ENCODE data around the gene NPEPPS. TPM values are rescaled to one million over a fixed set of nuclear protein-coding genes. Genes with fewer than 3 reads are reported as not detected.
A peak's percentile ranks its signal among the peaks of the same experiment; 100 is the strongest.

Gene NPEPPS
- total and polyA plus RNA-seq, 2 donors, result 41.2 to 48.0 TPM

DNA sequence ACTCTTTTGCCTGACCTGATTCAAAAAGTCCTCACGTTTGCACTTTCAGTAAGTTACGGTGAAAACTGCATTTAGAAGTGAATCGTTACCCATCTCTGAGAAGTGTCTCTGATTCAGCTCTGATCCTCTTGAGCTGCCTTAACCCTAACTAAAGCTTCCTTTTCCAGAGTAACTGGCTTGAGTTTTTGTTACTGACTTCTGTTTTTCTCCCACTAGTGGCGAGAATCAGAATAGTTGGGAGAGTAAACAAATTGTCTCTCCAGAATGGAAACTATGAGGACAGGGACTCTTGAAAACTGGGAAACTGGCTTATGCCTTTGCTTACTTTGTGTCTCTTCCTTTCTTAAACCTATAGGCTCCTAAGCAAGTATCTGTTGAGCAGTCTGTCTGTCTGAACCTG lies 87.5 kb downstream of the NPEPPS start:
- 73% methylated on average over 4 of the region's 4 CpGs for WGBS
- Histone ChIP-seq H3K36me3 (ENCODE audit: control insufficient read depth in 2 of 2, insufficient read depth in 2 of 2, low read length in 1 of 2) (peaks cover 34 to 61% of the 10 kb centered on the region in 2 donors), H3K4me3 (ENCODE audit: low read length in 2 of 2) (no peak overlapping the region), H3K4me1 (ENCODE audit: control insufficient read depth in 2 of 2, insufficient read depth in 2 of 2, low read length in 2 of 2) (no peaks in the 10 kb centered on the region), H3K27ac (ENCODE audit: low read depth in 1 of 2, low read length in 1 of 2) (no peak overlapping the region), H3K27me3 (ENCODE audit: control insufficient read depth in 2 of 2, insufficient read depth in 1 of 2, low read length in 1 of 2) (no peaks in the 10 kb centered on the region), H3K9me3 (ENCODE audit: control insufficient read depth in 2 of 2, insufficient read depth in 1 of 2, low read length in 1 of 2) (no peaks in the 10 kb centered on the region)
- no peak for DNase-seq (ENCODE audit: low read depth in 6 of 9, low spot score in 9 of 9)

DNA sequence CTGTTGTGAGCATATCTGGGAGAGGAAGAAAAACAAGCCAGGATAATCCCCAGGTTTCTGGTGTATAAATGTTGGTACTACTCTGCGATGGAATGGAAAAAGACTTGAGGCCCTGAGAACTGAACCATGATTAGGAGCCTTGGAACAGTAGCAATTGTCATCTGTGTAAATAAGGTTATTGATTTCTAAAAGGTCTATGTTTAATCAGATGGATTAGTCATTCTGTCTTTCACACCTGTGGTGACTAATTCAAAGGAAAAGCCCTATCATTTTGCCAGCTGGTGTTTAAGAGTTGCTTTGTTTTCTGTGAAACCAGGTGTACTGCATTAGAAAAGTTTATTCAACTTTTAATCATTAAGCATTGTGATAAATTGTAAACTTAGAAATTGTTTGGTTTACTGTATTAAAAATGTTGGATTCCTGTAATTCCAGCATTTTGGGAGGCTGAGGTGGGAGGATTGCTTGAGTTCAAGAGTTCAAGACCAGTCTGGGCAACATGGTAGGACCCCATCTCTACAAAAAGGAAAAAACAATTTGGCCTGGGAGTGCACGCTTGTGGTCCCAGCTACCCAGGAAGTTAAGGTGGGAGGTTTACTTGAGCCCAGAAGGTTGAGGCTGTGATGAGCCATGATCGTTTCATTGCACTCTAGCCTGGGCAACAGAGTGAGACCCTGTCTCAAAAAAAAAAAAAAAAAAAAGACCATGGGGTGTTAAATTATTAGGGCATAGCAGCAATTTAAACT lies 89.8 kb downstream of the NPEPPS start:
- Histone ChIP-seq H3K36me3 (ENCODE audit: control insufficient read depth in 2 of 2, insufficient read depth in 2 of 2, low read length in 1 of 2) (peaks cover 39 to 61% of the 10 kb centered on the region in 2 donors), H3K27ac (ENCODE audit: low read depth in 1 of 2, low read length in 1 of 2) (no peak overlapping the region), H3K4me3 (ENCODE audit: low read length in 2 of 2) (no peak overlapping the region), H3K27me3 (ENCODE audit: control insufficient read depth in 2 of 2, insufficient read depth in 1 of 2, low read length in 1 of 2) (no peaks in the 10 kb centered on the region), H3K9me3 (ENCODE audit: control insufficient read depth in 2 of 2, insufficient read depth in 1 of 2, low read length in 1 of 2) (no peaks in the 10 kb centered on the region), H3K4me1 (ENCODE audit: control insufficient read depth in 2 of 2, insufficient read depth in 2 of 2, low read length in 2 of 2) (no peaks in the 10 kb centered on the region)
- 94% methylated on average over 3 of the region's 3 CpGs for WGBS
- no peak for DNase-seq (ENCODE audit: low read depth in 6 of 9, low spot score in 9 of 9)

DNA sequence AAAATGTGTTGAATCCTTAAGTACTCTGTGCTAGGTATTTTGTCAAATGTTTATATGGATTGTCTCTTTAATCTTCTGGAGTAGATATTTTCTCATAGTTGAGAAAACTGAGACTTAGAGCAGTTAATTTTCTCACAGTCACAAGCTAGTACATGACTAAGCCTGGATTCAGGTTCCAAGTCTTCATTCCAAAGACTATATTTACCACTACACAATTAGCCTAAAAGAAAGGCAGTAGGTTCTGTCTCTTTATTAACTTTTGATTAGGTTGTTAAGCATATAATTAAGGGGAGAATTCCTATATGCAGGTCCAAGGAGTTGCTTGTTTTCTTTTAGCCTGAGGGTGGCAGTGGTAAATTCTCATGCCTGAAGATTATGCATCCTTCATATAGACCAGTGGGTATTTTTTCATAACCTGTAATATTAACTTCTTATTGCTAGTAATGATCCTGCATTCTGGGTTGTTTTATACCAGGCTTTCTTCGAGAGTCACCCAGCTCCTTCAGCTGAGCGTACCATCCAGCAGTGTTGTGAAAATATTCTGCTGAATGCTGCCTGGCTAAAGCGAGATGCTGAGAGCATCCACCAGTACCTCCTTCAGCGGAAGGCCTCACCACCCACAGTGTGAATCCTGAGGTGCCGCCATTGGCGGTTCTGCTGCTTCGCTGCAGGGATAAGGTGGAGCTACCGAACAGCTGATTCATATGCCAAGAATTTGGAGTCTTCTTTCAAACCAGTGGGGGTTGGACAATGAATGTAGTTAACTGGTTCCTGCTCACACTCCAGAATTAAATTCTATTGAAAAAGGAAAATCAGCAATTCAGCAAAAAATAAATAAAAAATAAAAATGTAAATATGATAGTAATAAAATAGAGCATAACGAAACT lies 90.6 kb downstream of the NPEPPS start:
- Histone ChIP-seq H3K27ac (ENCODE audit: low read depth in 1 of 2, low read length in 1 of 2) (peak overlapping the region in 1 of 2 donors; percentile 60), H3K27me3 (ENCODE audit: control insufficient read depth in 2 of 2, insufficient read depth in 1 of 2, low read length in 1 of 2) (no peaks in the 10 kb centered on the region), H3K9me3 (ENCODE audit: control insufficient read depth in 2 of 2, insufficient read depth in 1 of 2, low read length in 1 of 2) (no peaks in the 10 kb centered on the region), H3K4me3 (ENCODE audit: low read length in 2 of 2) (no peak overlapping the region), H3K4me1 (ENCODE audit: control insufficient read depth in 2 of 2, insufficient read depth in 2 of 2, low read length in 2 of 2) (no peaks in the 10 kb centered on the region), H3K36me3 (ENCODE audit: control insufficient read depth in 2 of 2, insufficient read depth in 2 of 2, low read length in 1 of 2) (peaks cover 35 to 61% of the 10 kb centered on the region in 2 donors)
- no peak for DNase-seq (ENCODE audit: low read depth in 6 of 9, low spot score in 9 of 9)
- 94% methylated on average over 9 of the region's 9 CpGs for WGBS

DNA sequence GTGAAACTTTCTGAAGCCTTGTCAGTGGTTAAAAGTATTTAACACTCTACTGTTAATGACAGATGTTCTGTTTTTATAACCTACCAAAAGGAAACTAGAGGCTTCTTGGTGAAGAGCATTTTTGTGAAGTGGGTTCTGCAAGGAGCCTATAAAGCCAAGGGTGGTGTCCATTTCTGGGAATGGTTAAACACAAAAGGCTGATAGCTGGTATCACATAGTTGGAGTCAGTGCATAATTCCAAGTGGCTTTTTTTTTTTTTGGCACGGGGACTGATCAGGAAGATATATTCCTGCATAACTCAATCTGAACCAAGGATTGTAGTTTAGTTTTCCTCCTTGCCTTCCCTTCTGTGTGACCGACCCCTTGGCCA lies 91.3 kb downstream of the NPEPPS start:
- H3K27ac ChIP-seq (ENCODE audit: low read depth in 1 of 2, low read length in 1 of 2), result no peak overlapping the region

DNA sequence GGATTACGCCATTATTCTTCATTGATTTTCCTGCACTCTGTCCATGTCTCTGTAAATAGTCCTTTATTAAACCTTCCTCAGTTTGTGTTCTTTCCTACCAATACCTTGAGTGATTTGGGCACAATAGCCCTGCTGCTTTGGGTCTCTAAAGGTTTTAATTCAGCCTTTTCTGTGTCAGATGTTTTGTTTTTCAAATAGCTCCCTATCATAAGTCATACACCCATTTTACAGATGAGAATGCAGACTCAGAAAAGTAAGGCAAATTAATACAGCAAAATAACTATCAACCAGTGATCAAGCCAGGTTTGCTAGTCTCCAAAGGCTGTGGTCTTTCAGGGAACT lies 93.8 kb downstream of the NPEPPS start:
- WGBS, result 38% methylated on average over 1 of the region's 1 CpG
- Histone ChIP-seq H3K4me1 (ENCODE audit: control insufficient read depth in 2 of 2, insufficient read depth in 2 of 2, low read length in 2 of 2) (no peaks in the 10 kb centered on the region), H3K4me3 (ENCODE audit: low read length in 2 of 2) (no peak overlapping the region), H3K36me3 (ENCODE audit: control insufficient read depth in 2 of 2, insufficient read depth in 2 of 2, low read length in 1 of 2) (peaks cover 22 to 42% of the 10 kb centered on the region in 2 donors), H3K27ac (ENCODE audit: low read depth in 1 of 2, low read length in 1 of 2) (no peak overlapping the region), H3K9me3 (ENCODE audit: control insufficient read depth in 2 of 2, insufficient read depth in 1 of 2, low read length in 1 of 2) (no peaks in the 10 kb centered on the region), H3K27me3 (ENCODE audit: control insufficient read depth in 2 of 2, insufficient read depth in 1 of 2, low read length in 1 of 2) (no peaks in the 10 kb centered on the region)
- no peak for DNase-seq (ENCODE audit: low read depth in 6 of 9, low spot score in 9 of 9)

More for the DNA sequence above, 91.3 kb downstream of the NPEPPS start:
- Histone ChIP-seq H3K9me3 (ENCODE audit: control insufficient read depth in 2 of 2, insufficient read depth in 1 of 2, low read length in 1 of 2) (no peaks in the 10 kb centered on the region), H3K4me3 (ENCODE audit: low read length in 2 of 2) (no peak overlapping the region), H3K4me1 (ENCODE audit: control insufficient read depth in 2 of 2, insufficient read depth in 2 of 2, low read length in 2 of 2) (no peaks in the 10 kb centered on the region), H3K36me3 (ENCODE audit: control insufficient read depth in 2 of 2, insufficient read depth in 2 of 2, low read length in 1 of 2) (peaks cover 35 to 59% of the 10 kb centered on the region in 2 donors), H3K27me3 (ENCODE audit: control insufficient read depth in 2 of 2, insufficient read depth in 1 of 2, low read length in 1 of 2) (no peaks in the 10 kb centered on the region)
- no peak for DNase-seq (ENCODE audit: low read depth in 6 of 9, low spot score in 9 of 9)
- 91% methylated on average over 2 of the region's 2 CpGs for WGBS

DNA sequence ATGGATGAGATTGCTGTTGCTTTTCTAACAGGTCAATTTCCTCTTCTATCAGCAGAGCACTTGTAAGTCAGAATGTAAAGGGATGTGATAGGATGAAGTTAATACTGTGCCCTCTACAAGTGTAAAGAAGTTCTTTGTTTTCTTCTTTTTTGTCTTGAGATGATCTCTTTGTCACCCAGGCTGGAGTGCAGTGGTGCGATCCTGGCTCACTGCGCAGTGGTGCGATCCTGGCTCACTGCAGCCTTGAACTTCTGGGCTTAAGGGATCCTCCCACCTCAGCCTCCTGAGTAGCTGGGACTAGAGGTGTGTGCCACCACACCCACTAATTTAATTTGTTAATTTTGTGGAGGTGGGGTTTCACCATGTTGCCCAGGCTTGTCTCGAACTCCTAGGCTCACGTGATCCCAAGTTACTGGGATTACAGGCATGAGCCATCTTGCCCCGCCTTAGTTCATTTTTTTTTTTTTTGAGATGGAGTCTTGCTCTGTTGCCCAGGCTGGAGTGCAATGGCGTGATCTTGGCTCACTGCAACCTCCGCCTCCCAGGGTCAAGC lies 97.2 kb downstream of the NPEPPS start:
- no peaks in the 10 kb centered on the region for H3K4me1 ChIP-seq (ENCODE audit: control insufficient read depth in 2 of 2, insufficient read depth in 2 of 2, low read length in 2 of 2)
- no peak overlapping the region for H3K27ac ChIP-seq (ENCODE audit: low read depth in 1 of 2, low read length in 1 of 2)
- H3K9me3 ChIP-seq (ENCODE audit: control insufficient read depth in 2 of 2, insufficient read depth in 1 of 2, low read length in 1 of 2), result no peaks in the 10 kb centered on the region
- H3K4me3 ChIP-seq (ENCODE audit: low read length in 2 of 2), result no peak overlapping the region
- no peaks in the 10 kb centered on the region for H3K27me3 ChIP-seq (ENCODE audit: control insufficient read depth in 2 of 2, insufficient read depth in 1 of 2, low read length in 1 of 2)
- H3K36me3 ChIP-seq (ENCODE audit: control insufficient read depth in 2 of 2, insufficient read depth in 2 of 2, low read length in 1 of 2), result peaks cover 9 to 13% of the 10 kb centered on the region in 2 donors
- 96% methylated on average over 8 of the region's 8 CpGs for WGBS
- no peak for DNase-seq (ENCODE audit: low read depth in 6 of 9, low spot score in 9 of 9)

DNA sequence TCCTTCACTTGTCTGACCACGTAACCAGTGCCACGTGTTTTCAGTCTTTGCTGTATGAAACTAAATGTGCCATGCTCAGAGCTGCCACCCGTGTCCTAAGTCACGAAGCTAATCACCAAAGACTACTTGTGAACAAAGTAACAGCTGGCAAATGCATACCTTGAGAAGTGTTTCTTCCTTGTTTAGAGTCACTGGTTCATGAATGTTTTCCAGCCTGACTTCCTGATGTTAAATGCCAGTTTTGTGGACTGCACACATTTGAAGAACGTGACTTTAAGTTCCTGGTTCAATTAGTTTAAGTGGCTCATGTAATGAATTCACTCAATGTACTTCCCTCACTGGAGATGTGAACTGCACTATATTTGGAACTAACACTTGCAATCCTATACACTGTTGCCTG lies 98.9 kb downstream of the NPEPPS start:
- no peak for DNase-seq (ENCODE audit: low read depth in 6 of 9, low spot score in 9 of 9)
- Histone ChIP-seq H3K4me3 (ENCODE audit: low read length in 2 of 2) (no peak overlapping the region), H3K9me3 (ENCODE audit: control insufficient read depth in 2 of 2, insufficient read depth in 1 of 2, low read length in 1 of 2) (no peaks in the 10 kb centered on the region), H3K36me3 (ENCODE audit: control insufficient read depth in 2 of 2, insufficient read depth in 2 of 2, low read length in 1 of 2) (peaks cover 0 to 8% of the 10 kb centered on the region in 2 donors), H3K27ac (ENCODE audit: low read depth in 1 of 2, low read length in 1 of 2) (no peak overlapping the region), H3K27me3 (ENCODE audit: control insufficient read depth in 2 of 2, insufficient read depth in 1 of 2, low read length in 1 of 2) (no peaks in the 10 kb centered on the region), H3K4me1 (ENCODE audit: control insufficient read depth in 2 of 2, insufficient read depth in 2 of 2, low read length in 2 of 2) (no peaks in the 10 kb centered on the region)
- 96% methylated on average over 5 of the region's 5 CpGs for WGBS

DNA sequence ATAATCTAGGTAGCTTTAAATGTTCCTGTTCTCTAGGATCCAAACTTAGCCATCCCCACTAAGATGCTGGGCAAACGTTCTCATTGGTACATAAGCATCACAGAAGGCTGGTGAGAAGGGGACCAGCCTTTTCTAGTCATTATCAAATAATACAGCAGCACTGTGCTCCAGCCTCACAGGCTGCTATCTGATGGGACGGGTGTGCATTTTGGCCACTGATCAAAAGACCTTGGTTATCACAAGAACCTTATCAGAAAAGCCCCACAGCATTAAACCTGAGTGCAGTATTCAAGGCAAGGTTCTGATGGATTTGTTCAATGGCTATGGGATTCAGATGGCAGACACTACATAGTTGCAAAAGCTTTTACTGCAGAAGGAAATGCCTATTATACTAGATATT lies 99.7 kb downstream of the NPEPPS start:
- no peak overlapping the region for H3K27ac ChIP-seq (ENCODE audit: low read depth in 1 of 2, low read length in 1 of 2)
- H3K36me3 ChIP-seq (ENCODE audit: control insufficient read depth in 2 of 2, insufficient read depth in 2 of 2, low read length in 1 of 2), result peaks cover 0 to under 1% of the 10 kb centered on the region in 2 donors
- 97% methylated on average over 2 of the region's 2 CpGs for WGBS
- H3K9me3 ChIP-seq (ENCODE audit: control insufficient read depth in 2 of 2, insufficient read depth in 1 of 2, low read length in 1 of 2), result no peaks in the 10 kb centered on the region
- H3K27me3 ChIP-seq (ENCODE audit: control insufficient read depth in 2 of 2, insufficient read depth in 1 of 2, low read length in 1 of 2), result no peaks in the 10 kb centered on the region
- no peak for DNase-seq (ENCODE audit: low read depth in 6 of 9, low spot score in 9 of 9)
- no peak overlapping the region for H3K4me3 ChIP-seq (ENCODE audit: low read length in 2 of 2)
- no peaks in the 10 kb centered on the region for H3K4me1 ChIP-seq (ENCODE audit: control insufficient read depth in 2 of 2, insufficient read depth in 2 of 2, low read length in 2 of 2)

DNA sequence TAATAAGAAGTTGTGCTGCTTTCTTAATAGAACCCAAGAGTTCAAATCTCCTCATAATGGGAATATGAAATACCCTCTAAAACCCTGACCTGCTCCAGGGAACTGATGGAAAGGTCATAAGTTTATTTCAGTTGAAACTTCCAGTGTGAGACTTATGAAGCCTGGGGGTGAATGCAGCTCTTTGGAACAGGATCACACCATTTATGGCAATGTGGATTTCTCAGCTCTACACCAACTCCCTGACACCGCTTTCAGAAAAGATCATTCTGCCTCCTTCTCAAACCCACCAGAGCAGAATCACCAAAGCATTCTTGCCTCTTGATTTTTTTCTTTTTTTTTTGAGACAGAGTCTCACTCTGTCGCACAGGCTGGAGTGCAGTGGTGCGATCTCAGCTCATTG lies 102.1 kb downstream of the NPEPPS start:
- 98% methylated on average over 3 of the region's 3 CpGs for WGBS
- Histone ChIP-seq H3K36me3 (ENCODE audit: control insufficient read depth in 2 of 2, insufficient read depth in 2 of 2, low read length in 1 of 2) (no peaks in the 10 kb centered on the region), H3K27ac (ENCODE audit: low read depth in 1 of 2, low read length in 1 of 2) (peak overlapping the region in 1 of 2 donors; percentile 3)

More for the DNA sequence above, 102.1 kb downstream of the NPEPPS start:
- no peak for DNase-seq (ENCODE audit: low read depth in 6 of 9, low spot score in 9 of 9)
- no peaks in the 10 kb centered on the region for H3K9me3 ChIP-seq (ENCODE audit: control insufficient read depth in 2 of 2, insufficient read depth in 1 of 2, low read length in 1 of 2)
- no peak overlapping the region for H3K4me3 ChIP-seq (ENCODE audit: low read length in 2 of 2)
- no peaks in the 10 kb centered on the region for H3K4me1 ChIP-seq (ENCODE audit: control insufficient read depth in 2 of 2, insufficient read depth in 2 of 2, low read length in 2 of 2)
- H3K27me3 ChIP-seq (ENCODE audit: control insufficient read depth in 2 of 2, insufficient read depth in 1 of 2, low read length in 1 of 2), result no peaks in the 10 kb centered on the region

All from thymus (tissue), 11 donors.